Retinal pigment epithelial cell (primary cell): ENCODE results near the gene ATP5F1D.

Experiments
- DNase-seq: peaks from one replicate; pipeline ENCODE4 v3.0.0-alpha.2; 2010; ENCODE audit warnings: low read depth
- H3K4me3 ChIP-seq: 2 replicates; pipeline ENCODE4 v1.5.1; 2011; ENCODE audit warnings: mild to moderate bottlenecking, low read length, control low read depth, moderate library complexity
- CTCF ChIP-seq: conservative IDR thresholded peaks from 2 replicates; pipeline ENCODE4 v1.5.1; 2011; ENCODE audit warnings: low read depth, low read length, control low read depth, inconsistent platforms

Gene ATP5F1D

GRCh38 chr19:1269065-1269477 lies 27.5 kb downstream of the ATP5F1D start, which contains the start of gene CIRBP:
CIRBP (plus strand) TSS chr19:1269332; CDS start chr19:1270934, 1,602 bp downstream.
- peak; percentile 95 for DNase-seq
- peak within 1 kb of the TSS; percentile 69 for H3K4me3 ChIP-seq
- no peak for TF ChIP-seq CTCF

GRCh38 chr19:1269478-1270212 lies 28.1 kb downstream of the ATP5F1D start:
- DNase-seq = no peak
- TF ChIP-seq CTCF = peak; percentile 16
- peak overlapping the region; percentile 69 for H3K4me3 ChIP-seq

- TF ChIP-seq CTCF = no peak
- no peak for DNase-seq
- H3K4me3 ChIP-seq = peak overlapping the region; percentile 69
Measured at GRCh38 chr19:1270213-1270853, 28.8 kb downstream of the ATP5F1D start.

GRCh38 chr19:1270854-1271527 lies 29.4 kb downstream of the ATP5F1D start:
- no peak for DNase-seq
- TF ChIP-seq CTCF = no peak
- H3K4me3 ChIP-seq = peak overlapping the region; percentile 69

GRCh38 chr19:1271528-1272422 lies 30.2 kb downstream of the ATP5F1D start:
- no peak overlapping the region for H3K4me3 ChIP-seq
- no peak for TF ChIP-seq CTCF
- no peak for DNase-seq

- DNase-seq = no peak
- TF ChIP-seq CTCF = no peak
- no peak overlapping the region for H3K4me3 ChIP-seq
Measured at GRCh38 chr19:1272423-1273262, 31.1 kb downstream of the ATP5F1D start.
